GM12875 (cell line): ENCODE data around the gene DOCK11.

Source experiments
- H3K4me3 ChIP-seq: one replicate; pipeline ENCODE4 v1.5.1; 2011; ENCODE audit warnings: low read depth, low read length, control low read depth
- TF ChIP-seq, protein P1 (sequence below): IDR thresholded peaks from 2 replicates; pipeline ENCODE4 v1.5.1; 2011; ENCODE audit warnings: low read depth, mild to moderate bottlenecking, control low read depth, inconsistent platforms, low read length, moderate library complexity, borderline replicate concordance; ENCODE audit not compliant: insufficient read depth

DOCK11 gene

DNA sequence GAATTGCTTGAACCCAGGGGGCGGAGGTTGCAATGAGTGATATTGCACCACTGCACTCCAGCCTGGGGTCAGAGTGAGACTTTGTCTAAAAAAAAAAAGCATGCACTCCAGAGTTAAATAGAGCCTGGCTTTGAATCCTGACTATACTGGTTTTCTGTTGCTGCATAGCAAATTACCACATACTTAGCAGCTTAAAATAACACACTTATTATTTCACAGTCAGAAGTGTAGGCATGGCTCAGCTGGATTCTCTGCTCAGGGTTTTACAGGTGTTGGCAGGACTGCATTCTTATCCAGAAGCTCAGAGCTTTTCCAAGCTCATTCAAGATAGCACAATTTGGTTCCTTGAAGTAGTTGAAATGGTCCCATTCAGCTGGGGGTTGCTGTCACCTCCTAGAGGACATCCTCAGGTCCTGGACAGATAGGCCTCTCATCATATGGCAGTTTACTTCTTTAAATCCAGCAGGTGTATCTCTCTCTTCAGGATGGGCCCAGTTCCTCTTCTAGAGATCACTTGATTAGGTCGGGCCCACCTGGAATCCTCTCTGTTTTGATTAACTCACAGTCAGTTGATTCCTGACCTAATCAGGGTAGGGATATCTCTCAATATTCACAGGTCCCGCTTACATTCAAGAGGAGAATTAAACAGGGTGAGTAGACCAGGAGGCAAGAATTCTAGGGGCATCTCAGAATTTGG is 26.8 kb downstream of the DOCK11 start:
- no peak overlapping the region for H3K4me3 ChIP-seq
- TF ChIP-seq, protein P1, sequence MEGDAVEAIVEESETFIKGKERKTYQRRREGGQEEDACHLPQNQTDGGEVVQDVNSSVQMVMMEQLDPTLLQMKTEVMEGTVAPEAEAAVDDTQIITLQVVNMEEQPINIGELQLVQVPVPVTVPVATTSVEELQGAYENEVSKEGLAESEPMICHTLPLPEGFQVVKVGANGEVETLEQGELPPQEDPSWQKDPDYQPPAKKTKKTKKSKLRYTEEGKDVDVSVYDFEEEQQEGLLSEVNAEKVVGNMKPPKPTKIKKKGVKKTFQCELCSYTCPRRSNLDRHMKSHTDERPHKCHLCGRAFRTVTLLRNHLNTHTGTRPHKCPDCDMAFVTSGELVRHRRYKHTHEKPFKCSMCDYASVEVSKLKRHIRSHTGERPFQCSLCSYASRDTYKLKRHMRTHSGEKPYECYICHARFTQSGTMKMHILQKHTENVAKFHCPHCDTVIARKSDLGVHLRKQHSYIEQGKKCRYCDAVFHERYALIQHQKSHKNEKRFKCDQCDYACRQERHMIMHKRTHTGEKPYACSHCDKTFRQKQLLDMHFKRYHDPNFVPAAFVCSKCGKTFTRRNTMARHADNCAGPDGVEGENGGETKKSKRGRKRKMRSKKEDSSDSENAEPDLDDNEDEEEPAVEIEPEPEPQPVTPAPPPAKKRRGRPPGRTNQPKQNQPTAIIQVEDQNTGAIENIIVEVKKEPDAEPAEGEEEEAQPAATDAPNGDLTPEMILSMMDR: no peak

DNA sequence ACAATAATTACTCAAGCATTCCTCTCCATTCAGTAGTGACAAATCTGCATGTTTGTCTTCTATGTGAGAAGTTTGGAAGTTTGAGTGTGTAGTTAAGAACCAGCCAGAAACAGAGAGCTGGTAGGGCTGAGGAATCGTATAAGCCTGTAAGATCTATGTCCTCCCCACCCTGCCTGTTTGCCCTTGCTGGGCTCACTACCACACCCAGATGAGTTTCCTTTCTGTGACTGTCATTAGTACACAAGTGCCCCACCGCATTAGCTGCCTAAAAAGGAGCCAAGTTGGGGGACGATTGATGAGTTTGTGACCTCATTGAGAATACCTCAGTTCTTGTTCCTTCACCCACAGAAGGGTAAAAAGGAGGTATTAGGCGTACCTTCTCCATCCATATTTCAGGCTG is 28.3 kb downstream of the DOCK11 start:
- TF ChIP-seq, protein P1: no peak
- H3K4me3 ChIP-seq: no peak overlapping the region

- TF ChIP-seq, protein P1: no peak
- H3K4me3 ChIP-seq: no peak overlapping the region
These were observed 28.7 kb downstream of the DOCK11 start for GRCh38 chrX:118524344-118524743.

DNA sequence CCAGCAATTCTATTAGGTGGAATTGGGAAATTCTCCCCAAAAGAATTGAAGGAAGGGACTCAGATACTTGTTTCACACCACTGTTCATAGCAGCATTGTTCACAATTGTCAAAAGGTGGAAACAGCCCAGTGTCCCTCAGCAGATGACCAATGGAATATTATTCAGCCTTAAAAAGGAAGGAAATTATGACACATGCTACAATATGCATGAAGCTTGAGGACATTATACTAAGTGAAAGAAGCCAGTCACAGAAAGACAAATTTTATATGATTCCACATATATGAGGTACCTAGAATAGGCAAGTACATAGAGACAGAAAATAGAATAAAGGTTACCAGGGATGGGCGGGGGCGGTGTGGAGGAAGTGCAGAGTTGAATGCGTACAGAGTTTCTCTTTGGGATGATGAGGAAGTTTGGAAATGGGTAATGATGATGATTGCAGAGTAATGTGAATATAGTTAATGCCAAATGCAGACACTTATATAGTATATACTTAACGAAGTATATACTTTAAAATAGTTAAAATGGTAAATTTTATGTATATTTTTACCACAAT is 29.6 kb downstream of the DOCK11 start:
- TF ChIP-seq, protein P1: no peak
- H3K4me3 ChIP-seq: no peak overlapping the region

DNA sequence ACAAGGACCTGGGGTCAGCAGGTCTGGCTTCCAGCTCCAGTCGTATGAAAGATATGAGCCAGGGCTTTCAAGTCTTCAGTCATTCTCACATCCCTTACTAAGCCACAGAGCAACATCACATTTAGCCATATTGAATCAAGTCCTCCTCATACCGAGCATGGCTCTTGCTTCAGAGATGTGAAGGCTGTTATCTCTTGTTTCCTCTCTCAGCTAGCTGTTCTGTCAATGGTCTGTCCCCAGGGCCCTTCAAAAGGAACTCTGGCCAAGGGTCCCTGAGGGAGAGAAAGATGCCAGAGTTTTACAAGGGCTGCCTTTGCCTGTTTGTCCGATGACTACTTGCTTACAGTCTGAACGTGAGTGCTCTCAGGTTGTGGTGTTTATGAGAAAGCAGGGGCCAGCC is 30.5 kb downstream of the DOCK11 start:
- no peak overlapping the region for H3K4me3 ChIP-seq
- TF ChIP-seq, protein P1: no peak

GRCh38 chrX:118528071-118528737 is 32.6 kb downstream of the DOCK11 start:
- TF ChIP-seq, protein P1: no peak
- H3K4me3 ChIP-seq: peak overlapping the region; percentile 50

DNA sequence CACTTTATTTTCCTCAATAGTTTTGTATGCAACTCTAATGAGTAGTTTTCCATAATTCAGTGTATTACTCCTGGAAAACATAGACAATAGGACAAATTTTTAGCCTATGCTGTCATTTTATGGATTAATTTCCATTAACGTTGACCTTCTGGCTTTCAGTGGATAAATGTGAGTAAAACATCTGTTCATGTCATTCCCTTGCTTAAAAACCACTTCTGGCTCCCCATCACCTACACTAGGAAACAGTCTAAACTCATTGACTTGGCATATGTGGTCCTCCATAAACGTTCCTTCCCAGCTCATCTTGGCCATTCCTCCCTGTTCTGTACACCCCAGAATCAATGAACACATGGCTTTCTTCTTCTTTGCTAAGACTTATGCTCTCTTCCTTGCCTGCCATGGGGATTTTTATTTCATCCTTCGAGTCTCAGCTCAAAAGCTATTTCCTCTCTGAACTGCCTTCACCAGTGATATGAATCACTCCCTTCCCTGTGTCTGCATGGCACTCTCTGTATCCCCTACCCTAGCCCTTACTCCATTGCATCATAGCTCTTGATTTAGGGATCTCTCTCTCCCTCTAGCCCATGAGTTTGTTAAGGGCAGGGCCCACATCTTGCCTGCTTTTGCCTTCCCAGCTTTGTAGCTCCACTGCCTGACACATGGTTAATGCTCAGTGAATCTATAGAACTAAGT is 34.8 kb downstream of the DOCK11 start:
- TF ChIP-seq, protein P1: no peak

More for the DNA sequence above, 34.8 kb downstream of the DOCK11 start:
- no peak overlapping the region for H3K4me3 ChIP-seq
